ENCODE measurements around the gene CD81.

CD81 gene

DNA sequence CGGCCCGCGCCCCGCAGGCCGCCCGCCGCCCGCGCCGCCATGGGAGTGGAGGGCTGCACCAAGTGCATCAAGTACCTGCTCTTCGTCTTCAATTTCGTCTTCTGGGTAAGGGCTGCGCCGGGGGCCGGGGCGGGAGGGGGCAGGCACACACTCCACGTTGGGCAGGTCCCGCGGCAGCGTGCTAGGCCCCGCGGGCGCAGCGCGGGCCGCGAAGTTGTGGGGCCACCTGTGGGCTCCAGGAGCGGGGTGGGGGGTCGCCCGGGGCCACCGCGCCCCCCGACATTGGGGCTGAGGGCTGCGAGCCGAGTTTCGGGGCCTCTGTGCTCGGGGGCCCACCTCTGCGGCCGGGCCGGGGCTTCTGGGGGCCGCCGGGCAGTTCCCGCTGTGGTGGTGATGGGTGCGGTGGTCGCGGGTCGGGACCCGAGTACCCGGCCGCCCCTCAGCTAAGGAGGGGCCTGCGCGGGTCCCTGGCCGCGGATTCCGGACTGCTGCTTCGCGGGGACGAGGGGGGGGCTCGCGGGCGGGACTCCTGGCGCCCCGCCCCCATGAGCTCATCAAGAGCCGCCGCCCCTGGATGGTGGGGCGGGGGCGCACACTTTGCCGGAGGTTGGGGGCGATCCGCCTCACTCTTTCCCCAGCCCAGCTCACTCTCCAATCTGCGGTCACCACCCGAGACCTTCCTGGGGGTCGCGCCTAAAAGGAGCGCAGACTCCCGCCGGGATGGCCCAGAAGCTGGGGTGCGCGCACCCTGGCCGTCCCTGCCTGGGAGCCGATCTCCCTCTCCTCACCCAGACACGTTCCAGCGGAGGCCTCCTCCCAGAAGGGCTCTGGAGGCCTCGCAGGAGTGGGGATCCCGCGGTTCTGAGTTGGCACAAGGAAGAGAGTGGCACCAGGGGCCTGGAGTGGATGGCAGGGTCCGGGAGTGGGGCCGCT lies 667 bp downstream of the CD81 start:
- peak; percentile 47 for DNase-seq

DNA sequence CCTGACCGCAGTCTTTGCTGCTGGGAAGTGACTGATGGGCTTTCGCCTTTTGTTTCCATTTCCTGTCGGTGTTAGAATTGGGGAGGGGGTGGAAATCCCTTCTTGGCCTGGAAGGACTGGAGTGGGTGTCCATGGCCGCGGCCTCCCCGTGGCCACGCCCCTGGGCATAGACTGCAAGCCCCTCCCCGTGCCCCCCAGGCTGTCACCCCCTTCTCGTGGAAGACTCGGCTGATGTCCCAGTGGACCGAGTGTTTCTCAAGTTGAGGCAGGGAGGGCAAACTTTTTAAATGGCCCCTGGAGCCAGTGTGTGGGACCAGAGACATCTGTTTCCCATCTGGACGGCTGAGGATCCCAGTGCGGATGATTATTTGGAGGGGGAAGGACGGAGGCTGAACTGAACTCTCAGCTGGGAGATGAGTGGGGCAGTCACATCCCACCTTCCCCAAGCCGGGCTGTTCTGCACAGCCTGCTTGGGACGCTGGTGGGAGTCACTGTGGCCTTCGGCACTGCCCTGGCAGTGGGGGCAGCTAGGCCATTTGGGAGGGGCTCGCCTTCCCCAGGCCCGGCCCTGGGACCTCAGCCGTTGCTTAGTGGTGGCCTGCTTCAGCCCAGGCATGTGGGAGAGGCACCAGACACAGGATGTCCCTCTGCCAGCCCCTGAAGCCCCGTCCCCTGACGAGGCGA lies 1.6 kb downstream of the CD81 start:
- DNase-seq, result peak; percentile 69

DNA sequence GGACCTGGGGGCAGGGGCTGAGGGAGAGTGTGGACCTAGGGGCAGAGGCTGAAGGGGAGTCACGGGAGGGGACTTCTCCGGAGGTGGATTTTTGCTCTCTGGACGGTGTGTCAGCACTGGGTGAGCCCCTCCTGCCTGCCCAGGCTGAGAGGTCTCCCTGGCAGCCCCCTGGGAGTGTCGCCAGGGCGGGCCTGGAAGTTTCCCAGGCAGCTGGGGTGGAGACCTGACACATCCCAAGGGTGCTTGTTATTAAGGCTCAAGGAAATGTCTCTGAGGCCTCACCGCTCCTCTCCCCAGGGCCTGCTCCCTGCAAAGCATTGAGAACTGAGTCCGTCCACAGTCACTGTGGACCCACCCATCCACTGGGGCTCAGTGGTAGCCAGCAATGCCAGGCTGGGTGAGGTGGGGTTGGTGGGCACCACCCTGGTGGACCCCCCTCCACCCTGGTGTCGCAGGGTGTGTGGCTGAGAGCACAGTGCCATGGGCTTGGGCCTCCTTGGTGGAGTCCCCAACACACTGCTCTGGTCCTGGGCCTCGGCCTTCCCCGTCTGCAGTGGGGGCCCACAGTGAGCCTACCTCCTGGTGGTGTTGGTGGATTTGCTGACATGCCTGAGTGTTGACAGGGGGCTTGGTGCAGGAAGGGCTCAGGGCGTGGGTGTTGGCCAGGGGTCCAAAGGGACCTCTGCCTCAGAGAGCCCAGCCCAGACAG lies 2.5 kb downstream of the CD81 start:
- DNase-seq, result no peak

DNA sequence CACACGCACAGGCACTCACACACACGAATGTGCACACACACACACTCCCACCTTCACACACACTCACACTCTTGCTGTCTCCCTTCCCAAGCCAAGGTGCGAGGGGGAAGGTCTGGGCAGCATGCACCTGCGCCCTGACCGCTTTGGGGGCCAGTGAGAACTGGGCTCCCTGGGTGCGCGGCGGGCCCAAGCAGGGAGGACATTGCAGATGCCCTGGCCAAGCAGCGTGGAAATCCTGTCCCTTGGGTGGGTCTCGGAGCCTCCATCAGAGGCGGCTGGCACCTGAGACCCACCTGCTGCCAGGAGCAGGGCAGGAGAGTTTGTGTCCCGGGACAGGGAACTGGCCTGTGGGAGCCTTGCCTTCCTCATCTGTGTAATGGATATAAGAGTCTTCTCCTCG lies 3.3 kb downstream of the CD81 start:
- DNase-seq, result no peak

DNA sequence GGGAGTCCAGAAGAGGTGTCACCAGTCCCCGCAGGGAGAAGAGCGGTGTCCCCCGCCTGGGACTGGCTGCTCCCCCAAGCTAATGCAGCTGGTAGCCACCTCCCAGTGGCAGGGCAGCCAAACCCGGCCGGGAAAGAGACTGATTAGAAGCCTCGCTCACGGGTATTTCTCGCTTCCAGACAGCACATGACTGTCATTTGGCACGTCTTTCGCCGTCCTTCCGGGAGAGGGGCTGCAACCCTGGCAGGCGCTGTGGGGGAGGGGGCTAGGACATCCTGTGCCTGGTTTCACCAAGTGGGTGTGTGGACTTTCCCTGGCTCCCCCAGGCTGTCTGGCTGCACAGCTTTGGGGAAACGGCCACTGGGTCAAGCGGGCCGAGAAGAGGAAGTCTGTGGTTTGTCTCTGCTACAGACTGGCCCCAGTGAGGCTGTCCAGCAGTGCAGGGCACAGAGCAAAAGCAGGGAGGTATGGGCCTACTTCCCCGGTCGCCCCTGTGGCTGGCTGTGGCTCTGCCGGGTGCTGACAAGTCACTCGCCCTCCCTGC lies 3.8 kb downstream of the CD81 start:
- DNase-seq, result no peak

DNA sequence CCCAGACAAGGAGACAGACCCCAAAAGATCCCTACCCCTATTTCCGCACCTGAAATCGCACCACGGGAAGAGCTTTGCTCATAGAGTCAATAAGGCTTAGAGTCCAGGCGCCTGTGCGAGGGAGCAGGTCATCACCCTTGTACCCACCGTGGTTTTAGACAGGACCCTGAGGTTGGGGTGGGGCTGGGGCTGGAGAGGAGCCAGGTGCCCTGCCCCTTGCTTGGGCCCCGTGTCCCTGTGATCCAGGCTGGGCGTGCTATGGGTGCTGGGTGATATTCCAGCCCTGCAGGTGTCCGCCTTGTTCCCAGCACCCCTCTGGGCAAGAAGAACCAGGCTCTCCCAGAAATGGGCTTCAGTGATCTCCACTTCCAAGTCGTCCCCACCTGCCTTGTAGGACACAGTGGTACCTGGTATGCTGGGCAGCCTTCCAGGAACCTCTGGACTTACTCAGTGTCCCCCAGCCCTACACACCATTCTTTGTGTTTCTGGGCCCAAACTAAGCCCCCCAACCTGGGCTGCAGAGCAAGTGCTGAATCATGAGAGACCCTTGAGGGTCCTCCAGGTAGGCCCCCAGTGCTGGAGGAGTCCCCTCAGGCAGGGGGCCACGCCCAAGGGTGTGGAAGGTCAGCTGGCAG lies 4.5 kb downstream of the CD81 start:
- no peak for DNase-seq

DNA sequence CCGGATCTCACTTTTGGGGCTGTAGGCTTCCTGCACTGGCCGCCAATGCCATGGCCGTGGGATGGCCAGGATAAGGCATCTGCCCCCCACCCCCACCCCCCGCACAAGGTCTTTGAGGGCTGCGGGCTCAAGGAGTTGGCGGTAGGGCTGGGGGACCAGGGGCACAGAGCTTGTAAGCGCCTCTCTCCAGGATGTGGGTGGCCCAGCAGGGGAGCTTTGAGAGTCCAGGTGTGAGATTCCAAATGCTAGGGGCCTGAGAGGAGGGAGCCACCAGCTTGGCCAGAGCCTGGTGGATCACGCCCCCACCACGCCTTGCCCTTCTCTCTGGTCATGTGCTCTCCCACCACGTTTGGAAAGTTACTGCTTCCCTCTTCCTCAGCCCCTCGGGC lies 5.0 kb downstream of the CD81 start:
- DNase-seq, result no peak

DNA sequence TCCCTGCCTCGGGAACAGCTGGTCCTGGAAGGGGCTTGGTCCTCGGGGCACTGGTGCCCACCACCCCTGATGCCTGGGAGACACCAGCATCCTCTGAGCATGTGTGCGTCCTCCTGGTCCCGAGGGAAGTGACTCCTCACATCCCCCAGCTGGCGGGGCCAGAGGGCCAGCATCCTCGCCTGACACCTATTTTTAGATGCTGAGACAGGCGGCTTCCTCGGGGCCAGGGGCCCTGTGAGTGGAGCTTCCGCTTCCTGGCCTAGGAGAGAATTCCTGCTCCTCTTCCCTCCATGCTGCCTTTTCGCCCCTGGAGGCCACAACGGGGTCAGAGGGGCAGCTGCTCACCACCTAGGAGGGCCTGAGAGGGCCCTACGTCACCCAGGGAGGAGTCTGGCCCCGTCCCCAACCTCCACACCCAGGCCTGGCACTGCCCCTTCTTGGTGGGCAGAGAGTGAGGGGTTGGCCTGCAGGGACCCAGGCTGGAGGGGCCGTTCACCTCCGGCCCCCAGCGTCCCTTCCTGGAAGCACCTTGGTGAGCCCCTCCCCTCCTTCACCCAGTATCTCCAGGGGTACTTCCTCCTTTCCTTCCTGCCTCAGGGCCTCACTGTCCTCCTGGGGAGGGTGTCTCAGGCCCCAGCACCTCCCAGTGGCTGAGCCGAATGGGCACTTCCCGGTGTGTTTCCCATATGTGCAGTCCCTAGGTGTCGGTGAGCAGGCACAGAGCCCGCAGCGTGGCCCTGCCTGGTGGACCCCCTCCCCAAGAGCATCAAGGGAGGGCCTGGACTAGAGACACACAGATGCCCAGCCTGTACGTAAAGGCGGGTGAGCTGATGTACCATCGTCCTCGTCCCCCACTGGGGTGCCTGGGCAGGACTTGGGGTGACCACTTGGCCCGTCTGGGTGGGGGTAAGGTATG lies 6.1 kb downstream of the CD81 start:
- DNase-seq, result peak; percentile 37

DNA sequence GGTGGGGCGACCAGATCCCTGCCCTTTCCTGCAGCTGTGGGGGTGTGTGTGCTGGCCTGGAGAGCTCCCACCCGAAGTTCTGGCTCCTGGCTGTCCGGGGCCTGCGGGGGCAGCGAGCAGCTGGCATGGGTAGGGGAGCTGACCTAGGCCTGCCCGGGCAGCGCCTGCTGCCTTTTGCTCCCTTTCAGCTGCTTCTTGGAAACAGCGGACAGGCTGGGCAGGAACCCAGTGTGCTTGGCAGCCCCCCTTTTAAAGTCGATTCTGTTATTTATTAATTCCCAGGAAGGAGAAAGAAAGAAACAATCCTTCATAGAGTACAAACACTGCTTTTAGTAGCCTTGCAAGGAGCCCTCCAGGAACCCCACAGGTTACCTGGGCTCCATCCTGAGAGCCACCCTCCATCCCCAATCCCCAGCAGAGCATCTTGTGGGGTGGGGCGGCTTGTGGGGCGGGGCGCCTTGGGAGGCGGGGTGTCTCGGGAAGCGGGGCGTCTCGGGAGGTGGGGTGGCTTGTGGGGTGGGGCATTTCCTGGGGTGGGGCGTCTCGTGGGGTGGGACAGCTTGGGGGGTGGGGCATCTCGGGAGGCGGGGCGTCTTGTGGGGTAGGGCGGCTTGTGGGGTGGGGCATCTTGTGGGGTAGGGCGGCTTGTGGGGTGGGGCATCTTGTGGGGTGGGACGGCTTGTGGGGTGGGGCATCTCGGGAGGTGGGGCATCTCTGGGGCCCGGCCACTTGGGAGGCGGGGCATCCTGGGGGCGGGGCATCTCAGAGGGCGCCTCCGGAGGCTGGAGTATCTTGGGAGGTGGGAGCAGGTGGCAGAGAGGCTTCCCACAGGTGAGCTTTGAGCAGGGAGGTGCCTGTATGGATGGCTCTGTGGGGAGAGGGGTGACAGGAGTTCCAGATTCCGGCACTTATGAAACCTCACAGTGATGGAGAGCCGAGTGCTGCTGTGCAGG lies 7.0 kb downstream of the CD81 start:
- no peak for DNase-seq

DNA sequence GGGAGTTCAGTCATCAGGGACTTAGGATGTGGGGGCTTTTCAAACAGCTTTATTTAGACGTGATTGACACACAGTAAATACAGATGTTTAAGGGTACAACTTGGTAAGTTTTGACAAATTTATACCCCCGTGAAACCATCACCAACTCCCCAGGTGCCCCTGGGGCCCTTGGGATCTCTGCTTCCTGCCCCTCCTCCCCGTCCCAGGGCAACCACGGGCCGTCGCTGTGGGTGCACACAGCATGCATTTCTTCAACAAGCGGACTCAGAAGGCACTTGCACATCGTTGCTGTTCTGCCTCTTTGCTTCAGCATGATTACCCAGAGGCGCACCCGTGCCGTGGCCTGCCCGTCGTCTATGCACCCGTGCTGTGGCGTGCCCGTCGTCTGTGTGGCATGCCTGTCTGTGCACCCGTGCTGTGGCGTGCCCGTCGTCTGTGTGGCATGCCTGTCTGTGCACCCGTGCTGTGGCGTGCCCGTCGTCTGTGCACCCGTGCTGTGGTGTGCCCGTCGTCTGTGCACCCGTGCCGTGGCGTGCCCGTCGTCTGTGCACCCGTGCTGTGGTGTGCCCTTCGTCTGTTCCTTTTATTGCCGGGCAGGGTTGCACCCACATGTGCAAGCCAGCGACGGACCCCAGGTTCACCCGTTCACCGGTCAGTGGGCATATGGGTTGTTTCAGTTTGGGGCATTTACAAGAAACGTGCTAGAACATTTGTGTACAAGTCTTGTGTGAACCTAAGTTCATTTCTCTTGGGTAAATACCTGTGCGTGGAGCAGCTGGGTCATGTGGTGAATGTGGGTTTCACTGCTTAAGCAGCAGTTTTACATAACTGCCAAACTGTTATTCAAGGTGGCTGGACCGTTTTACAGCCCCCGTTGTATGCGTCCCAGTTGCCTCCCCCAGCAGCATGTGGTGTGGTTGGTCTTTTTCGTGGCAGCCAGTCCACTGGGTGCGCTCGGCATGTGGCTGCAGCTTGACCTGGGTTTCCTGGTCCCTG lies 8.3 kb downstream of the CD81 start:
- no peak for DNase-seq

DNA sequence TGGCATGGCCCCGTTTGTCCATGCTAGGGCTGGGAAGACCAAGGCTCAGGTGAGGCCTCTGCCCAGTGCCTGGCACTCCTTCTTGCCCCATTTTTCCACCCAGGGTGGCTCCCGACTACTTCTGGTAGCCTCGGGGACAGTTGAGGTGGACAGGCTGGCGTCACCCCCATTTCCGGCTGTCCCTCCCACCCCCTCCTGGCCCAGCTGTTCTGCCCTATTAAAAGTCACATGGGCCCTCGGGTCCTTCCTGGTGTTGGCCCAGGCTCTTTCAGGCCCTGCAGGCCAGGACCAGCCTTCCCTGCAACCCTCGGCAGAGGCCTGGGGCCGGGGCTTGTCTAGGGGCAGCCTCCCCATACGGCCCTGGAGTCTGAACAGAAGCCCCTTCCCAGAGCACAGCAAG lies 9.5 kb downstream of the CD81 start:
- no peak for DNase-seq

DNA sequence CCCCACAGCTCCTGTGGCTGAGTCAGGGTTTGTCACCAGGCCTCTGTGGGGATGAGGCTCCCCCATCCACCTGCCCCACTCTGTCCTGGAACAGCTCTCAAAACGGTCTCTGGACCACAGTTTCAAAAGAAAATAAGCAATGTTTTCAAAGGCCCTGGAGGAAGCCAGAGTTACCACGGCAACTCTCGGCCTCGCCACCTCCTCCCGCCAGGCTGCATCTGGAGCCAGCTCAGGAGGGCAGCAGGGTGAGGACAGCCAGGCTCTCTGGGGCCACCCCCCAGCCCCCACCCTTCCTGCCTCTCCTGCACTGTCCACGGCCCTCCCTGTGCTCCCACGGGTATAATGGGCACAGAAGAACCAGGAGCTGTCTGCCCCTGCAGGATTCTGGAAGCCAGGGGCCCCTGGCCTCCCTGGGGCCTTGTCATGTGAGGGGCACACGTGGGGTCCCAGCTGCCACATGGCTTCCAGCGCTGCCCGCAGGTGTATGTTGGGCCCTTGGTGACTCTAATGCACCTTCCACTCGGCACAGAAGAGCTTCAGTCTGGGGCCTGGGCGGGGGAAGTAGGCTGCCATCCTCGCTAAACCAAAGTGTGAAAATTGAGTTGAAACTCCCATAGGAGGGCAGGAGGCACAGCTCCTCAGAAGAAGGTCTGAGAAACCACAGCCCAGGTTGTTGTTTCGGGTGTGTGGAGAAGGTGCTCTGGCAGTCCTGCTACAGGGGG lies 10.3 kb downstream of the CD81 start:
- no peak for DNase-seq

DNA sequence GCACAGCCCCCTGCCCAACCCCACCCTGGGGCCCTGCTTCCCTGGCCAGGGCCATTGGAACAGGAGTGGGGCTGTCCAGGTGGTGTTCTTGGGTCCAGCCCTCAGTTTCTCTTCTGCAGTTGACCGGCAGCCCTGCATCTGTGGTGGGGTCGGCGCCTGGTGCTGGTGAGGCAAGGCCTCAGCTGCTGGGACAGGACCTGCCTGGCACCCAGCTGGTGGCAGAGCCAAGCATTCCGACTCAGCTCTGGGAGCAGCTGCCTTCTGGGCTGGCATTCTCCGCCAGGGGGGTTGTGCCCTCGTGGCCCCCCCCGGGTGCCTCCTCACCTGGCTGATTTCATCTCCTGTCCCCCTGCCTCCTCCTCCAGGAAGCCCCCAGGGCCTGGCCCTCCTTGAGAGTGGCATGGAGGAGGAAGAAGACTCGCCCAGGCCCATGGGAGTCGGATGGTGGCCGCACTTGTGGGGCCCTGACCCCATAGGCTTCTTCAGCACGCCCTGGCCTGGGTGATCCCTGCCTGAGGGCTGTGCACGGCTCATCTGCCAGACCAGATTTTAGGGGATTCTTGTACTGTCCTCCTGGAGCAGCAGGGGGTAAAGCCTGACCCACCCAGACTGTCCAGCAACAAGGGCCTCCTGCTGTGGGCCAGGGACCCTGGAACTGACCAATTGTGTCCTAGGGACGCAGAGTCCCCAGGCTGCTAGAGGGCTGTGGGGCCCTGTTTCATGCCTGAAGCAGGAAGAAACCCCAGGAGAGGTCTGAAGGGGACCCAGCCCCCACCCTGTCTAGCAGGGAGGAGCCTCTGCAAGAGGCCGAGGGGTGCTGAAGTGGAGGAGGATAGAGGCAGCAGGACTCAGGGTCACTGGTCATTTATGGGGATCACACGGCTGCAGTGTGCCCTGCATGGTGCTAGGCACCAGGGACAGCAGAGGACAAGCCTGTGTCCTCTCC lies 11.6 kb downstream of the CD81 start:
- DNase-seq, result no peak

DNA sequence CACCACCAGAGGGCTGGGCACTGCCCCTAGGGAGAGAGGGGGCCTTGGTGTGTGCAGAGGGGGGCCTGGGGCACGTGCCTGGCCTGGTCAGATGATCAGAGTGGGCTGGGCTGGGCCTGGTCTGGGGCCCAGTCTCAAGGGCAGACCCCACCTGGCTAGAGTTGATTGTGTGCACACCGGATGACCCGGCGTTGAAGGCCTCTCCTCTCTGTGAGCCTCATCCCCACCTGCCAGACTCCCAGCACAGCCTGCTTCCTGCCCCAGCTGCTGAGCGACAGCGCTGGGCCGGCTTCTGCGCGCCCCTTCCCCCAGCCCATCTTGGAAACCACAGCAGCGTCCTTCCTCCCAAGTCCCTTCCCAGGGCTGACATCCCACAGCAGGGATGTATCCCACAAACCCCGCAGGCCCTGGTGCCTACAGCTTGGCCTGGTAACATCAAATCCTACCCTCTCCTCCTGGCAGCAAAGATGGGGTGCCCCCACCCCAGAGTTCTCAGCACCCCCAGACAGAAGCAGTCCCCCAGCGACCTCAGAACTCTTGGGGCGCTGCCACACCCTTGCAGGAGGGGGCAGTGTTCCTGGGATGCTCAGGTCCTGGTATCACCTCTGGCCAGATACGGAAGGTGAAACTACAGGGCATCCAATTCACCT lies 12.4 kb downstream of the CD81 start:
- no peak for DNase-seq

DNA sequence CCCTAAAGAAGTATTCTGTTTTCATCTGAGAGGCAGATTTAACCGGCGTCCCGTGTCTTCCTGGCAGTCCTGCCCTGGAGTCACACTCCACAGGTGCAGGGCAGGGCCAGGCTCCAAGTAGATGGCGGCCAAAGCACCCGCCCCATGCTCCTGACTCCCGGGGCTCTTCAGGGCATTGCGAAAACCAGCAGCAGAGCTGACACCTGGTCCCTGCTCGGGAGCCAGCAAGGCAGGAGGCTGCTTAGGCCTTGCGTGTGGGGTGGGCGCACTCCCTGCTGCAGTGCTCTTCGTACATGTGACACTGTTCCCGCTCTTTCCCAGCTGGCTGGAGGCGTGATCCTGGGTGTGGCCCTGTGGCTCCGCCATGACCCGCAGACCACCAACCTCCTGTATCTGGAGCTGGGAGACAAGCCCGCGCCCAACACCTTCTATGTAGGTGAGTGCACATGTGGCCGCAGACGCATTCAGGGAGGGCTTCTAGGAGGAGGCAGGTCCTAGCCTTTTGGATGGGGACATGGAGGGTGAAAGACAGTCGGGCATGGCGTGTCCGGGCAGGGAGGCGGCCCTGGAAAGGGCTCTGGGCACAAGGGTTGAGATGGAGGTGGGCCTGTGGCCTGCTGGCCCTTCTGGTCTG lies 13.1 kb downstream of the CD81 start:
- DNase-seq, result no peak

DNA sequence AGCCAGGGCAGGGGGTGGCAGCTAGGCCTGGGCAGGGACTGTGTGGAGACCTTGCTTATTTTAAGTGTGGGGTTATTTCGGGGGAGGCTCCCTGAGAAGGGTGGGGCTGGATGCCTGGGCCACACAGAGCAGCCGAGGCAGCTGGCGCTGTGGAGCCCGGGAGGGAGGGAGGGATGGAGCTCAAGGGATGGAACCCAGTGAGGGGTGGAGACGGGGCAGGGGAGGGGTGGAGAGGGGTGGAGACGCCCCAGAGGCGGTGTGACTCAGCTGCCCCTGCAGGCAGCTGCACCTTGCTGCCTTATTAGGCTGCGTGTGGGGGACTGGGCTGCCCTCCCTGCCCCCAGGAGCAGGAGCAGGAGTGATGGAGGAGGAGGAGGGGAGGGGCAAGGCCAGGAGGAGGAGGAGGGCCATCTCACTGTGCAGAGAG lies 13.6 kb downstream of the CD81 start:
- DNase-seq, result peak; percentile 78
